Keratinocyte (primary cell): ENCODE results near the gene TTC28. TPM values are rescaled to one million over a fixed set of nuclear protein-coding genes. Genes with fewer than 3 reads are reported as not detected.

Source experiments
- DNase-seq: peaks from one replicate; pipeline ENCODE4 v3.0.0-alpha.2; 2011; ENCODE audit warnings: low read depth, missing footprints, low spot score
- FAIRE-seq: peaks from 2 replicates; lab custom pipeline; 2011; peaks lifted over from hg19 to GRCh38; lab: Jason Lieb, UNC
- H2AFZ ChIP-seq: 2 replicates; pipeline ENCODE4 v1.6.0; 2012; ENCODE audit warnings: low read length, control low read depth, inconsistent platforms; ENCODE audit not compliant: control insufficient read depth
- H3K27ac ChIP-seq: 2 replicates; pipeline ENCODE4 v1.5.1; 2011; ENCODE audit warnings: low read length; ENCODE audit not compliant: control insufficient read depth, insufficient read depth
- H3K27me3 ChIP-seq: 3 replicates; pipeline ENCODE4 v1.6.0; 2011; ENCODE audit warnings: low read length; ENCODE audit not compliant: control insufficient read depth, insufficient read depth; ENCODE audit errors: extremely low read depth
- H3K36me3 ChIP-seq, 2 experiments: 2 replicates in 1 of 2; 3 replicates in 1 of 2; pipeline ENCODE4 v1.5.1; 2011; ENCODE audit warnings: low read length in 2 of 2, mild to moderate bottlenecking in 1 of 2; ENCODE audit not compliant: control insufficient read depth in 2 of 2, insufficient read depth in 2 of 2; ENCODE audit errors: extremely low read depth in 1 of 2
- H3K4me1 ChIP-seq: 3 replicates; pipeline ENCODE4 v1.5.1; 2011; ENCODE audit warnings: low read length; ENCODE audit not compliant: control insufficient read depth, insufficient read depth; ENCODE audit errors: extremely low read depth
- H3K4me2 ChIP-seq: 3 replicates; pipeline ENCODE4 v1.6.0; 2011; ENCODE audit warnings: low read depth, low read length; ENCODE audit not compliant: control insufficient read depth, insufficient read depth; ENCODE audit errors: extremely low read depth
- H3K4me3 ChIP-seq, 3 experiments: fragments of 200-600 bp in 1 of 3; sonication (generic) in 1 of 3; 2 replicates in 2 of 3; 3 replicates in 1 of 3; pipeline ENCODE4 v1.5.1; 2011 to 2016; ENCODE audit warnings: low read length in 3 of 3, mild to moderate bottlenecking in 3 of 3, control low read depth in 2 of 3, inconsistent platforms in 1 of 3, low read depth in 1 of 3, mixed read lengths in 1 of 3, mixed run types in 1 of 3, moderate library complexity in 1 of 3; ENCODE audit not compliant: control insufficient read depth in 2 of 3, insufficient read depth in 2 of 3; ENCODE audit errors: extremely low read depth in 1 of 3
- H3K79me2 ChIP-seq: 2 replicates; pipeline ENCODE4 v1.6.0; 2012; ENCODE audit warnings: low read length; ENCODE audit not compliant: control insufficient read depth, insufficient read depth
- H3K9ac ChIP-seq: 3 replicates; pipeline ENCODE4 v1.6.0; 2011; ENCODE audit warnings: low read length; ENCODE audit not compliant: control insufficient read depth, insufficient read depth; ENCODE audit errors: extremely low read depth
- H3K9me1 ChIP-seq: 3 replicates; pipeline ENCODE4 v1.6.0; 2011; ENCODE audit warnings: low read length; ENCODE audit not compliant: control insufficient read depth, insufficient read depth; ENCODE audit errors: extremely low read depth
- H3K9me3 ChIP-seq: 2 replicates; pipeline ENCODE4 v1.5.1; 2012; ENCODE audit warnings: low read depth, low read length; ENCODE audit not compliant: control insufficient read depth
- H4K20me1 ChIP-seq: 3 replicates; pipeline ENCODE4 v1.6.0; 2011; ENCODE audit warnings: low read length; ENCODE audit not compliant: control insufficient read depth, insufficient read depth; ENCODE audit errors: extremely low read depth
- EZH2 ChIP-seq: IDR thresholded peaks from one replicate; pipeline ENCODE4 v1.6.1; 2012; ENCODE audit warnings: inconsistent platforms, mild to moderate bottlenecking, low read length, moderate library complexity
- dilution Hi-C: fragments of 300-500 bp; cut with MboI; formaldehyde crosslinking; loops from one replicate; pipeline ENCODE4 v1.7.0; 2020; ENCODE audit warnings: low sequenced_read_pairs; ENCODE audit not compliant: extremely low pct_ligation_motif_present
- polyA plus RNA-seq, 5 experiments: library from polyadenylated mRNA; depleted of rRNA in 3 of 5; stranded (reverse) in 3 of 5; stranded (forward) in 1 of 5; unstranded in 1 of 5; fragments of >200 nt; gene quantifications; 1 replicate in 1 of 5; 2 replicates in 3 of 5; 3 replicates in 1 of 5; pipeline versions ENCODE4 v1.2.1 to v1.2.3, GENCODE V29; 2011 to 2012; ENCODE audit warnings: missing spikeins in 2 of 5, low read depth in 1 of 5, low replicate concordance in 1 of 5
- TF ChIP-seq, protein P1 (sequence below), 3 experiments: IDR thresholded peaks in 1 of 3; conservative IDR thresholded peaks in 1 of 3; optimal IDR thresholded peaks in 1 of 3; 2 replicates in 2 of 3; 3 replicates in 1 of 3; pipeline versions ENCODE3 to v1.5.1; 2011; ENCODE audit warnings: low read length in 3 of 3, mild to moderate bottlenecking in 3 of 3, moderate library complexity in 2 of 3, control low read depth in 1 of 3, inconsistent platforms in 1 of 3; ENCODE audit not compliant: insufficient read depth in 2 of 3; ENCODE audit errors: extremely low read depth in 1 of 3

TTC28 gene
- polyA plus RNA-seq, 1 donor (not counting 4 experiments of a cell fraction or from before 2014, with no cell fraction given): 0.66 TPM

DNA sequence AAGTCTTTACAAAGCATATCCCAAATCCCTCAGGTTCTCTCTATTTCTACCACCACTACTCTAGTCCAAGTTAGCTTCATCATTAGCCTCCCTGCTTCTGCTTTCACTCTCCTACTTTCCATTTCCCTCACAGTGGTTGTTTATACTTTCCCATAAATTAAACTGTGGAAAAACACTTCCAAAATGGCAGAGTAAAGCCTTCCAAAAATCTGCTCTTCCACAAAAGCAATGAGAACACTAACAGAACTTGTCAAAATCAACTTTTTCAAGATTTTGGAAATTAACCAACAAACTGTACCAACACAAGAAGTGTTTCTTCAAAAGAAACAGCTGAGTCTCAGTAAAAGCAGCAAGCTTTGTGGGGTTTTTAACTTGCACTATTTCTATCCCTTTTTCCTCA lies 71.8 kb downstream of the TTC28 start:
- Histone ChIP-seq H3K9ac (no peak overlapping the region), H3K9me1 (no peaks in the 10 kb centered on the region), H3K27ac (no peak overlapping the region), H3K79me2 (no peaks in the 10 kb centered on the region), H2AFZ (no peak overlapping the region), H3K4me3 (no peak overlapping the region), H3K9me3 (no peaks in the 10 kb centered on the region), H3K4me2 (no peak overlapping the region), H4K20me1 (no peaks in the 10 kb centered on the region), H3K36me3 (no peaks in the 10 kb centered on the region), H3K27me3 (no peaks in the 10 kb centered on the region), H3K4me1 (no peaks in the 10 kb centered on the region)
- DNase-seq (no peak), FAIRE-seq (no peak)
- dilution Hi-C loops: no loop called here
- TF ChIP-seq, protein P1, sequence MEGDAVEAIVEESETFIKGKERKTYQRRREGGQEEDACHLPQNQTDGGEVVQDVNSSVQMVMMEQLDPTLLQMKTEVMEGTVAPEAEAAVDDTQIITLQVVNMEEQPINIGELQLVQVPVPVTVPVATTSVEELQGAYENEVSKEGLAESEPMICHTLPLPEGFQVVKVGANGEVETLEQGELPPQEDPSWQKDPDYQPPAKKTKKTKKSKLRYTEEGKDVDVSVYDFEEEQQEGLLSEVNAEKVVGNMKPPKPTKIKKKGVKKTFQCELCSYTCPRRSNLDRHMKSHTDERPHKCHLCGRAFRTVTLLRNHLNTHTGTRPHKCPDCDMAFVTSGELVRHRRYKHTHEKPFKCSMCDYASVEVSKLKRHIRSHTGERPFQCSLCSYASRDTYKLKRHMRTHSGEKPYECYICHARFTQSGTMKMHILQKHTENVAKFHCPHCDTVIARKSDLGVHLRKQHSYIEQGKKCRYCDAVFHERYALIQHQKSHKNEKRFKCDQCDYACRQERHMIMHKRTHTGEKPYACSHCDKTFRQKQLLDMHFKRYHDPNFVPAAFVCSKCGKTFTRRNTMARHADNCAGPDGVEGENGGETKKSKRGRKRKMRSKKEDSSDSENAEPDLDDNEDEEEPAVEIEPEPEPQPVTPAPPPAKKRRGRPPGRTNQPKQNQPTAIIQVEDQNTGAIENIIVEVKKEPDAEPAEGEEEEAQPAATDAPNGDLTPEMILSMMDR (optimal IDR thresholded peaks at IDR 0.05 in 1 of 3, IDR thresholded peaks at IDR 0.05 in 1 of 3, conservative IDR thresholded peaks at IDR 0.05 in 1 of 3; ENCODE audit: extremely low read depth in 1 of 3, insufficient read depth in 2 of 3, low read length in 3 of 3): no peak
- no peak for TF ChIP-seq EZH2

DNA sequence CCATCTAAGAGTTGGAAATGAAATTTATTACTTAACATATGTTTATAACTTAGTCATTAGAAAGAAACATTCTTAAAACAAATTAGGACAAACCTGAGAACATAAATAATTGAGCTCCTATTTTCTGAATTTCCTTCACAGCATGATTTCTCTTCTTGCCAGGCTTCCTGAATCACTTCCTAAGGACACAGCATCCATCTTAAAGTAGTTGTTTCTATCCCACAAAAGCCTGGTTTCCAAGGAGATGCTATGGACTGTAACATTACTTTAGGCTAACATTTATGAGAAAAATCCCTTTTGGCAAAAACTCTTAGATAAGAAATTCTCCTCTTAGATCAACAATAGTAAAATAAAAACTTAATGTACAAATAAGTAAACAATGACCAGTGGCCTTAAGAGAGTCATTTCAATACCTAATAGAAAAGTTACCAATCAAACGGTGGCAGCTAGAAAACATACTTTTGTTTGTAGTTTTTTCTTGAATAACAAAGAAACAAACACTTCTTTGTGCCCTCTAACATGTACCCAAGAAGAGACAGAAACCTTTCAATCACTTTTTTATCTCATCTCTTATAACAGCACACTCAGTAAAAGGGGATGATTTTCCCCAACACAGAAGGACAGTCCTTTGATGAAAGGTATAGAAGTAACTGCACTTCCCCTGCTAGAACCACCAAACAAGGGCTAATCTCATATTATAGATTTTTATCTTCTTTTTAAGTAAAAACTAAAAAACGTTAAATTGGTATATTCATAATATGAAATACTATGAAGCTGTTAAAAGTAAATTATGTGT lies 74.5 kb downstream of the TTC28 start:
- Histone ChIP-seq H3K36me3 (no peaks in the 10 kb centered on the region), H3K27ac (no peak overlapping the region), H4K20me1 (no peaks in the 10 kb centered on the region), H3K9me3 (no peaks in the 10 kb centered on the region), H3K27me3 (no peaks in the 10 kb centered on the region), H3K4me3 (no peak overlapping the region), H3K79me2 (no peaks in the 10 kb centered on the region), H3K4me2 (no peak overlapping the region), H3K9me1 (no peaks in the 10 kb centered on the region), H3K4me1 (no peaks in the 10 kb centered on the region), H2AFZ (no peak overlapping the region), H3K9ac (no peak overlapping the region)
- FAIRE-seq (no peak), DNase-seq (no peak)
- TF ChIP-seq EZH2: no peak
- TF ChIP-seq, protein P1 (optimal IDR thresholded peaks at IDR 0.05 in 1 of 3, IDR thresholded peaks at IDR 0.05 in 1 of 3, conservative IDR thresholded peaks at IDR 0.05 in 1 of 3; ENCODE audit: extremely low read depth in 1 of 3, insufficient read depth in 2 of 3, low read length in 3 of 3): no peak
- dilution Hi-C loops: no loop called here
